ENCODE measurements around the gene LRMDA.

Gene LRMDA

DNA sequence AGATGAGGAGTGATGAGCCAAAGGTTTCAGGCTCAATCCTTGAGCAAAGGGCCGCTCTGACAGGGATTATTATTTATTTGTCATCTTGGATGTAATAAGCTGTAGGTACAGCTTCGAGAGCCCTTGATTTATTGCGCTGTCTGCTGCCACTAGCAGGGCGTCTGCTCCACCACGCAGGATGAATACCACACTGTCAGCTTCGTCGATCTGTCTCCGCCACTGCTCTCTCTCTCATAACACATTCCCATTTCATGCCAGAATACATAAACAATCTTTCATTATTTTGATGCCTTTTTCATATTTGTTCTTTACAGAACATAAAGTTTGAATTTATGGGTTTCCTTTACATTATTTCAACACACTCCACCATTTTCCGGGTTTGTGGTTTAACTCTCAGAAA, 276.6 kb downstream of the LRMDA start:
- TF ChIP-seq, protein P1, sequence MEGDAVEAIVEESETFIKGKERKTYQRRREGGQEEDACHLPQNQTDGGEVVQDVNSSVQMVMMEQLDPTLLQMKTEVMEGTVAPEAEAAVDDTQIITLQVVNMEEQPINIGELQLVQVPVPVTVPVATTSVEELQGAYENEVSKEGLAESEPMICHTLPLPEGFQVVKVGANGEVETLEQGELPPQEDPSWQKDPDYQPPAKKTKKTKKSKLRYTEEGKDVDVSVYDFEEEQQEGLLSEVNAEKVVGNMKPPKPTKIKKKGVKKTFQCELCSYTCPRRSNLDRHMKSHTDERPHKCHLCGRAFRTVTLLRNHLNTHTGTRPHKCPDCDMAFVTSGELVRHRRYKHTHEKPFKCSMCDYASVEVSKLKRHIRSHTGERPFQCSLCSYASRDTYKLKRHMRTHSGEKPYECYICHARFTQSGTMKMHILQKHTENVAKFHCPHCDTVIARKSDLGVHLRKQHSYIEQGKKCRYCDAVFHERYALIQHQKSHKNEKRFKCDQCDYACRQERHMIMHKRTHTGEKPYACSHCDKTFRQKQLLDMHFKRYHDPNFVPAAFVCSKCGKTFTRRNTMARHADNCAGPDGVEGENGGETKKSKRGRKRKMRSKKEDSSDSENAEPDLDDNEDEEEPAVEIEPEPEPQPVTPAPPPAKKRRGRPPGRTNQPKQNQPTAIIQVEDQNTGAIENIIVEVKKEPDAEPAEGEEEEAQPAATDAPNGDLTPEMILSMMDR (IDR thresholded peaks at IDR 0.05; ENCODE audit: low read depth, low read length) = no peak
- in situ Hi-C loops (cut with HindIII; ENCODE audit: low sequenced_read_pairs) = no loop called here
- H3K4me3 ChIP-seq (ENCODE audit: low read depth, low read length) = no peak overlapping the region

DNA sequence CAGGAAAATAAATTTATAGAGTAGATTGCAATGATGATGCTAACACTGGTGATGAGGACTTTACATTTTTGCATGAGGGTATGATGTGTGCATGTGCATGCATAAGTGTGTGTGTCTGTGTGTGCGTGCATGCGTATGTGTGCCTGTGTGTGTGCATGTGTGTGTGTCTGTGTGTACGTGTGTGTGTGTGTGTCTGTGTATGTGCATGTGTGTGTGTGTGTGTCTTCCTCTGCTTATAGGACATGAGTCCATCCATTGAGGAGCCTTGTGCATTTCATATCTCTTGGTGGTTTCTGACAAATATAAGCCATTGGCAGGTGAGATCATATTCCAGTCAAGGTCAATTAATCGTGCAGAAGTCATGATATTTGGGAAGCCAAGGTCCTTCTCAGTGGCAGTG, 277.8 kb downstream of the LRMDA start:
- TF ChIP-seq, protein P1 (IDR thresholded peaks at IDR 0.05; ENCODE audit: low read depth, low read length) = no peak
- DNase-seq (ENCODE audit: low read depth, low spot score) = no peak
- in situ Hi-C loops (cut with HindIII; ENCODE audit: low sequenced_read_pairs) = no loop called here
- H3K4me3 ChIP-seq (ENCODE audit: low read depth, low read length) = no peak overlapping the region

More for the DNA sequence above, 276.6 kb downstream of the LRMDA start:
- no peak for DNase-seq (ENCODE audit: low read depth, low spot score)

DNA sequence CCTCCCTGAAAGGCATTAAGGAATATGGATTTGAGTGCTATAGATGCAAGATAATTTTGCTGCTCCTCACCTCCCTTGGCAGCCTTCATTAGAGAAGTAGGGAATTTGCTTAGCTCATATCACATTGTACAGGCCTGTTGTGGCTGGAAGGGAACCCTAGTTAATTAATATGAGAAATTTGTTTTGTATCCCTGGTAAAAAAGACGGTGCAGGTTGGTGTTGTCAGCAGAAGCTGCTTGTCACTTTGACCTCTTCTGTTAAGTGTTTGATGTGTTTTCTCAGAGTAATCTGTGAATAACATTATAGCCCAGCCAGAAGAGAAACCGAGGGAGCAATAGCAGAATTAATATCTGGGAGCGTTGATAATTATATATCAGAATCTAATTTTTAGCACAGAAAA, 278.4 kb downstream of the LRMDA start:
- DNase-seq (ENCODE audit: low read depth, low spot score) = no peak
- no peak overlapping the region for H3K4me3 ChIP-seq (ENCODE audit: low read depth, low read length)
- TF ChIP-seq, protein P1 (IDR thresholded peaks at IDR 0.05; ENCODE audit: low read depth, low read length) = no peak
- in situ Hi-C loops (cut with HindIII; ENCODE audit: low sequenced_read_pairs) = no loop called here

DNA sequence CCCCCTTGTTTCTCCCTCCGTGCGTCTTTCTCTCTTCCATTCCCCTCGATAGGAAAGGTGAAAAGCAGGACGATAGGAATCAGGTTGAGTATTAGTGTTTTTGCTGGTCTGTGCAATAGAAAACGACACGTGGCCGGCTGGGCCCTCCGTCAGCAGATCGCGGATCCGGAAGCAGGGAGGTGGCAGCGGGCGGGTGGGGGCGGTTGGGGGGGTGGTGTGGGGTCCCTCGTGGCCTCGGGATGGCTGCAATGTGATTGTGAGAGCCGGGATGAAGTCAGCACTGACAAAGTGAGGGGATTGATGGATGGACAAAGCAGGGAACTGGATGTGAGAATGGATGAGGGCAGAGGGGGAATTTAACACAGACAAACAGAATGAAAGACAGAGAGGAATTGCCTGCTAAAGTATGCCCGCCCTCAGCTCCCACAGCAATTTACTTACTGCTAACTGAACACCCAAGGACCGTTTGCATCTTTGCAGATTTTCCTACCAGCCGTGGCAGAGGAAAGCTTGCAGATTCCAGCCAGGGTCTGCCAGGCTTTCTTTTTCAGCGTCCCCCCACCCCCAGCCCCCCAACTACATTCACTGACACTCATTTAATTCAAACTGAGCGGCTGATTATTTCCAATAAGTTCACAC, 280.9 kb downstream of the LRMDA start:
- in situ Hi-C loops (cut with HindIII; ENCODE audit: low sequenced_read_pairs) = no loop called here
- TF ChIP-seq, protein P1 (IDR thresholded peaks at IDR 0.05; ENCODE audit: low read depth, low read length) = no peak
- H3K4me3 ChIP-seq (ENCODE audit: low read depth, low read length) = no peak overlapping the region
- no peak for DNase-seq (ENCODE audit: low read depth, low spot score)

DNA sequence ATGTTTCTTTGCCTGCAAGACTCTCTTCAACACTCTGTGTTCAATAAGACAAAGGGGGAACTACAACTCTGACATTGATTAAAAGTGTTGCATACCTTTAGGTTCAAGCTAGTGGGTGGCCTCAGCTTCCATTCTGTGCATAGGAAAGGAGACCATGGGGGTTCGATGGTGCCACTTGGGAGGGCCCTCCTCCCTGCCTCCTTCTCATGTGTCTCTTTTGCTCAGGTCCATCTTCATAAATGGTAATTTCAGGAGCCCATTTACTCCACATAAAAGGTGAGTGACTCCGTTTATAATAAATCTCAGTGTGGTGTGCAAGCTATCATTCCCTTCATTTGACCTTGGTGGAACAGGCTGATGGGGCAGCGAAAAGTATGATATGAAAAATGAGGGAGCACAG, 285.1 kb downstream of the LRMDA start:
- no peak overlapping the region for H3K4me3 ChIP-seq (ENCODE audit: low read depth, low read length)
- in situ Hi-C loops (cut with HindIII; ENCODE audit: low sequenced_read_pairs) = no loop called here
- DNase-seq (ENCODE audit: low read depth, low spot score) = no peak
- TF ChIP-seq, protein P1 (IDR thresholded peaks at IDR 0.05; ENCODE audit: low read depth, low read length) = no peak

DNA sequence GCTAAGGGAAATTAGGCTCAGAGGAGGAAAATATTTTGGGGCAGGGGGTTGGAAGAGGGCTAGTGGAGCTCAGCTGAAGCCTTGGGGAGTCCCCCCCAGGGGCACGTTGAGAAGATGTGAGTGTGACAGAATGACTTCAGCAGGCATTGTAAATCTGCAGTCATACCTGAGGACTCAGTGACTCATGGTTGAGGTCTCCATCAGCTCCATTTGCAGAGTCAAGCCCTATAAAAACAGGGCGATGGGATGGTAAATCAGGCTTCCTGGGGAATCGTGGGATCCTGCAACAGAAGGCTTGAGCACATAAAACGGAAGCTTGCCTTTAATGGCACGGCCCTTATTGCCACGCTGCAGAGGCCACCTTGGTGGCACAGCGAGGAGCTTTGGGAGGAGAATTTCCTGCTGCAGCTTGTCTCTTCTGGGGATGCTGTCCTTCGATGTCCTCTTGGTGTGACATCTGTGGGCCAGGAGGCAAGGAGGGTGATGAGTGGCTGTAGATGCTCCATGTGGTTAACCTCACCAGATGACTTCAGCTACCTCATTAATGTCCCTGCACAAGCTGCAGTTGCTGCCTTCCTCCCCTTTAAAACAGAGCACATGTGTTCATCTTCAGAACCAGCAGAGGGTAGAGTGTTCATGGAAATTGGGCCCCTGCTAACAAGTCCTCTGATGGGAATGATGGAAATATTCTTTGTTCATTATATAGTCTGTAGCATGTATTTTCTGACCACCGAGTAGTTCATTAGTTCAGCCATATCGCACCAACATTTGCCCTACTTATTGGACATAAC, 285.9 kb downstream of the LRMDA start:
- TF ChIP-seq, protein P1 (IDR thresholded peaks at IDR 0.05; ENCODE audit: low read depth, low read length) = peak; percentile 0

More for the DNA sequence above, 285.9 kb downstream of the LRMDA start:
- in situ Hi-C loops (cut with HindIII; ENCODE audit: low sequenced_read_pairs) = no loop called here
- no peak overlapping the region for H3K4me3 ChIP-seq (ENCODE audit: low read depth, low read length)
- DNase-seq (ENCODE audit: low read depth, low spot score) = no peak

Data from astrocyte of the spinal cord (primary cell).